Neural cell (in vitro differentiated cells): ENCODE data around the gene SLC36A3. TPM values are rescaled to one million over a fixed set of nuclear protein-coding genes. Genes with fewer than 3 reads are reported as not detected.

ENCODE experiments used
- H2AFZ ChIP-seq: fragments of 200-600, 300-800 bp; sonication (generic), shearing (Covaris generic); 2 replicates; pipeline ENCODE4 v1.6.0; 2014; ENCODE audit warnings: low read depth, mild to moderate bottlenecking, antibody characterized with exemption, low read length, moderate library complexity
- H3F3A ChIP-seq: fragments of 200-600 bp; shearing (Covaris generic); 2 replicates; pipeline ENCODE4 v1.6.1; 2016; ENCODE audit warnings: mild to moderate bottlenecking, moderate library complexity, mixed read lengths, antibody characterized with exemption, low read length; ENCODE audit not compliant: insufficient read depth, poor library complexity, severe bottlenecking
- H3K27ac ChIP-seq: fragments of 200-600, 300-800 bp; sonication (generic), shearing (Covaris generic); 2 replicates; pipeline ENCODE4 v1.5.1; 2014; ENCODE audit warnings: mild to moderate bottlenecking, low read length, moderate library complexity
- H3K27me3 ChIP-seq: fragments of 300-800, 200-600 bp; sonication (generic), shearing (Covaris generic); 2 replicates; pipeline ENCODE4 v1.6.0; 2014; ENCODE audit warnings: mild to moderate bottlenecking, low read depth, low read length, moderate library complexity; ENCODE audit not compliant: insufficient read depth
- H3K36me3 ChIP-seq: fragments of 300-800, 200-600 bp; sonication (generic), shearing (Covaris generic); 2 replicates; pipeline ENCODE4 v1.5.1; 2014; ENCODE audit warnings: mild to moderate bottlenecking, antibody characterized with exemption, low read length, moderate library complexity; ENCODE audit not compliant: insufficient read depth
- H3K4me2 ChIP-seq: fragments of 300-800, 200-600 bp; sonication (generic), shearing (Covaris generic); 2 replicates; pipeline ENCODE4 v1.6.0; 2014; ENCODE audit warnings: mild to moderate bottlenecking, low read length
- H3K4me3 ChIP-seq: fragments of 300-800, 200-600 bp; sonication (generic), shearing (Covaris generic); 2 replicates; pipeline ENCODE4 v1.5.1; 2014; ENCODE audit warnings: mild to moderate bottlenecking, low read length, moderate library complexity
- H3K79me2 ChIP-seq: fragments of 200-600 bp; shearing (Covaris generic); replicated peaks from 2 replicates; pipeline ENCODE4 v1.6.0; 2014; ENCODE audit warnings: mild to moderate bottlenecking, low read length, moderate library complexity; ENCODE audit not compliant: insufficient read depth
- H3K9ac ChIP-seq: fragments of 300-800, 200-600 bp; sonication (generic), shearing (Covaris generic); 2 replicates; pipeline ENCODE4 v1.6.1; 2016; ENCODE audit warnings: mild to moderate bottlenecking, low read length, mixed read lengths
- H3K9me2 ChIP-seq: fragments of 200-600 bp; shearing (Covaris generic); 2 replicates; pipeline ENCODE4 v1.6.1; 2016; ENCODE audit warnings: mild to moderate bottlenecking, low read length, mixed read lengths; ENCODE audit not compliant: insufficient read depth
- H3K9me3 ChIP-seq: fragments of 200-600, 300-800 bp; sonication (generic), shearing (Covaris generic); 2 replicates; pipeline ENCODE4 v1.6.1; 2016; ENCODE audit warnings: mild to moderate bottlenecking, mixed run types, low read length, moderate library complexity, mixed read lengths
- H4K20me1 ChIP-seq: fragments of 200-600 bp; shearing (Covaris generic); 2 replicates; pipeline ENCODE4 v1.6.1; 2016; ENCODE audit warnings: mild to moderate bottlenecking, mixed run types; ENCODE audit not compliant: insufficient read depth
- EP300 ChIP-seq: fragments of 450-650 bp; conservative IDR thresholded peaks from 2 replicates; pipeline ENCODE4 v1.6.1; 2014; ENCODE audit warnings: antibody characterized with exemption, mild to moderate bottlenecking, moderate library complexity; ENCODE audit not compliant: poor library complexity, severe bottlenecking
- EZH2 ChIP-seq: fragments of 200-600, 300-800 bp; shearing (Covaris generic), sonication (generic); IDR thresholded peaks from 2 replicates; pipeline ENCODE4 v1.6.1; 2014; ENCODE audit warnings: antibody characterized with exemption, low read length, borderline replicate concordance, mild to moderate bottlenecking; ENCODE audit not compliant: insufficient read depth, poor library complexity, severe bottlenecking
- MXI1 ChIP-seq: fragments of 450-650 bp; conservative IDR thresholded peaks from 2 replicates; pipeline ENCODE4 v1.6.1; 2014; ENCODE audit warnings: antibody characterized with exemption, mild to moderate bottlenecking; ENCODE audit not compliant: poor library complexity, severe bottlenecking
- POLR2AphosphoS5 ChIP-seq: IDR thresholded peaks from 2 replicates; pipeline ENCODE4 v1.6.1; 2012
- RAD21 ChIP-seq: fragments of 450-650 bp; conservative IDR thresholded peaks from 2 replicates; pipeline ENCODE4 v1.6.1; 2014; ENCODE audit warnings: antibody characterized with exemption, mild to moderate bottlenecking, moderate library complexity
- SMC3 ChIP-seq: fragments of 450-650 bp; conservative IDR thresholded peaks from 2 replicates; pipeline ENCODE4 v1.6.1; 2014; ENCODE audit warnings: antibody characterized with exemption, mild to moderate bottlenecking, moderate library complexity; ENCODE audit not compliant: poor library complexity
- TAF1 ChIP-seq: IDR thresholded peaks from 2 replicates; pipeline ENCODE4 v1.6.1; 2012; ENCODE audit warnings: low read depth
- polyA plus RNA-seq: library from polyadenylated mRNA; depleted of rRNA; stranded (reverse); fragments of >200 nt; gene quantifications from 2 replicates; pipeline ENCODE4 v1.2.3, GENCODE V29; 2014
- TF ChIP-seq, protein P1 (sequence below): IDR thresholded peaks from 2 replicates; pipeline ENCODE4 v1.6.1; 2012; ENCODE audit warnings: borderline replicate concordance
- TF ChIP-seq, protein P2 (sequence below): fragments of 450-650 bp; IDR thresholded peaks from 2 replicates; pipeline ENCODE4 v1.5.1; 2014; ENCODE audit warnings: antibody characterized with exemption, mild to moderate bottlenecking, moderate library complexity; ENCODE audit not compliant: poor library complexity, severe bottlenecking

Gene SLC36A3
- polyA plus RNA-seq, 1 donor from 2014 or later: not detected

DNA sequence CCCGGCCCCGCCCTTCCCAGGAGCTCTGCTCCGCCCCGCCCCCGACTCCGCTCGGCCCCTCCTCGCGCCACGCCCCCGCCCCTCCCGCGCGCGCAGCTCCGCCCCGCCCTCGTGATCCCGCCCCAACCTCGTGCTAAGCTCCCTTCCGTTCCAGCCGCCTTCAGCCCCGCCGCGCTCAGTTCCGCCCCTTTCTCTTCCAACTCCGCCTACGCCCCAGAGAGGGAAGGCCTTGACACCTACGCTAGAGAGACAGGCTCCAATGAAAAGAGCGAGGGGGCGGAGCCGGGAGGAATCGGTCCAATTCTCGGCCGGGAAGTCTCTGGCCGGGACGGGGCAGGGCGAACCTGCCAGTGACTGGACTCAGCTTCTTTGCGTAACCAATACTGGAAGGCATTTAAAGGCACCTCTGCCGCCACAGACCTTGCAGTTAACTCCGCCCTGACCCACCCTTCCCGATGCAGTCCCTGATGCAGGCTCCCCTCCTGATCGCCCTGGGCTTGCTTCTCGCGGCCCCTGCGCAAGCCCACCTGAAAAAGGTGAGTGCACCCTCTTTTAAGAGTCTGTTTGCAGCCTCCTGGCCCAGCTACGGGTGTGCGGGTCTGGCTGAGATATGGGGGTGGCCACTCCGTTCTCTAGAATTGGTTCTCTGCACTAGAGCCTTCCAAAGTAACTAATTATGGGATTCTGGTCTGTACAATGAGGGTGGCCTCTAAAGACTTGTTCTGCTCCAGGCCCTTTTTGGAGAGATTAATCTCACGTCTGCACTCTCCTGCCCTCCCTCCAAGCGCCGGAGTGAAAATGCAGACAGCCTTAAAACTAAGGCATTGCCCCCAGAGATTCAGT, 50.6 kb downstream of the SLC36A3 start, which contains the start of gene GM2A:
Gene GM2A (plus strand): TSS at position 424 of the 843 bp plus-strand sequence. CDS start 32 bp downstream, at position 456.
- H3F3A ChIP-seq: no peaks in the 10 kb centered on the region
- no peaks in the 10 kb centered on the region for H3K36me3 ChIP-seq
- no peaks in the 10 kb centered on the region for H3K9me2 ChIP-seq
- H3K79me2 ChIP-seq: no peaks in the 10 kb centered on the region
- TF ChIP-seq MXI1 (no peak), RAD21 (no peak), TAF1 (no peak), POLR2AphosphoS5 (no peak), EZH2 (no peak), SMC3 (no peak), EP300 (no peak)
- TF ChIP-seq, protein P1, sequence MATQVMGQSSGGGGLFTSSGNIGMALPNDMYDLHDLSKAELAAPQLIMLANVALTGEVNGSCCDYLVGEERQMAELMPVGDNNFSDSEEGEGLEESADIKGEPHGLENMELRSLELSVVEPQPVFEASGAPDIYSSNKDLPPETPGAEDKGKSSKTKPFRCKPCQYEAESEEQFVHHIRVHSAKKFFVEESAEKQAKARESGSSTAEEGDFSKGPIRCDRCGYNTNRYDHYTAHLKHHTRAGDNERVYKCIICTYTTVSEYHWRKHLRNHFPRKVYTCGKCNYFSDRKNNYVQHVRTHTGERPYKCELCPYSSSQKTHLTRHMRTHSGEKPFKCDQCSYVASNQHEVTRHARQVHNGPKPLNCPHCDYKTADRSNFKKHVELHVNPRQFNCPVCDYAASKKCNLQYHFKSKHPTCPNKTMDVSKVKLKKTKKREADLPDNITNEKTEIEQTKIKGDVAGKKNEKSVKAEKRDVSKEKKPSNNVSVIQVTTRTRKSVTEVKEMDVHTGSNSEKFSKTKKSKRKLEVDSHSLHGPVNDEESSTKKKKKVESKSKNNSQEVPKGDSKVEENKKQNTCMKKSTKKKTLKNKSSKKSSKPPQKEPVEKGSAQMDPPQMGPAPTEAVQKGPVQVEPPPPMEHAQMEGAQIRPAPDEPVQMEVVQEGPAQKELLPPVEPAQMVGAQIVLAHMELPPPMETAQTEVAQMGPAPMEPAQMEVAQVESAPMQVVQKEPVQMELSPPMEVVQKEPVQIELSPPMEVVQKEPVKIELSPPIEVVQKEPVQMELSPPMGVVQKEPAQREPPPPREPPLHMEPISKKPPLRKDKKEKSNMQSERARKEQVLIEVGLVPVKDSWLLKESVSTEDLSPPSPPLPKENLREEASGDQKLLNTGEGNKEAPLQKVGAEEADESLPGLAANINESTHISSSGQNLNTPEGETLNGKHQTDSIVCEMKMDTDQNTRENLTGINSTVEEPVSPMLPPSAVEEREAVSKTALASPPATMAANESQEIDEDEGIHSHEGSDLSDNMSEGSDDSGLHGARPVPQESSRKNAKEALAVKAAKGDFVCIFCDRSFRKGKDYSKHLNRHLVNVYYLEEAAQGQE: no peak
- TF ChIP-seq, protein P2, sequence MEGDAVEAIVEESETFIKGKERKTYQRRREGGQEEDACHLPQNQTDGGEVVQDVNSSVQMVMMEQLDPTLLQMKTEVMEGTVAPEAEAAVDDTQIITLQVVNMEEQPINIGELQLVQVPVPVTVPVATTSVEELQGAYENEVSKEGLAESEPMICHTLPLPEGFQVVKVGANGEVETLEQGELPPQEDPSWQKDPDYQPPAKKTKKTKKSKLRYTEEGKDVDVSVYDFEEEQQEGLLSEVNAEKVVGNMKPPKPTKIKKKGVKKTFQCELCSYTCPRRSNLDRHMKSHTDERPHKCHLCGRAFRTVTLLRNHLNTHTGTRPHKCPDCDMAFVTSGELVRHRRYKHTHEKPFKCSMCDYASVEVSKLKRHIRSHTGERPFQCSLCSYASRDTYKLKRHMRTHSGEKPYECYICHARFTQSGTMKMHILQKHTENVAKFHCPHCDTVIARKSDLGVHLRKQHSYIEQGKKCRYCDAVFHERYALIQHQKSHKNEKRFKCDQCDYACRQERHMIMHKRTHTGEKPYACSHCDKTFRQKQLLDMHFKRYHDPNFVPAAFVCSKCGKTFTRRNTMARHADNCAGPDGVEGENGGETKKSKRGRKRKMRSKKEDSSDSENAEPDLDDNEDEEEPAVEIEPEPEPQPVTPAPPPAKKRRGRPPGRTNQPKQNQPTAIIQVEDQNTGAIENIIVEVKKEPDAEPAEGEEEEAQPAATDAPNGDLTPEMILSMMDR: no peak
- H3K4me2 ChIP-seq: peak within 1 kb of the TSS; percentile 36
- peak within 1 kb of the TSS; percentile 75 for H3K4me3 ChIP-seq
- peak within 1 kb of the TSS; percentile 71 for H2AFZ ChIP-seq
- H3K9me3 ChIP-seq: no peaks in the 10 kb centered on the region
- H3K9ac ChIP-seq: peak within 1 kb of the TSS; percentile 56
- no peaks in the 10 kb centered on the region for H4K20me1 ChIP-seq
- H3K27ac ChIP-seq: no peak within 1 kb of the TSS
- H3K27me3 ChIP-seq: no peaks in the 10 kb centered on the region

DNA sequence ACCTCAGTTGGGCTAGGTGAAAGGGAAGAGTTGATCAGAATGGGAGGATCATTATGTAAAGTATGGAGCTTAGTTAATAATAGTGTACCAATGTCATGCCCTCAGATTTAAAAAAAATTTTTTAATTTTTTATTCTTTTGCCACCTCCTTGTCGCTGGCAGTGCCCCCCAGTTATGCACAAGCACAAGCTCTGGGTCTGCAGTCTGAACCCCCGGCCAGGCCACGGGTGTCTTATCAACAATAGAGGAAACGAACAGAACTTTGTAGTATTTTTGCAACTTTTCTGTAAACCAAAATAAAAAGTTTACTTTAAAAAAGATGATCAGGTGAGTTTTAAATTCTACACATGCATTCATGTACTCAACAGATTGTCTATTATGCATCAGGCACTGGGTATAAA, 51.9 kb downstream of the SLC36A3 start:
- H3K27me3 ChIP-seq: no peaks in the 10 kb centered on the region
- no peaks in the 10 kb centered on the region for H3K79me2 ChIP-seq
- H2AFZ ChIP-seq: no peak overlapping the region
- H4K20me1 ChIP-seq: no peaks in the 10 kb centered on the region
- TF ChIP-seq EP300 (no peak), RAD21 (no peak), EZH2 (no peak), MXI1 (no peak), POLR2AphosphoS5 (no peak), SMC3 (no peak), TAF1 (no peak)
- TF ChIP-seq, protein P2: no peak
- TF ChIP-seq, protein P1: no peak
- H3K9me2 ChIP-seq: no peaks in the 10 kb centered on the region
- H3K9ac ChIP-seq: no peak overlapping the region
- no peak overlapping the region for H3K27ac ChIP-seq
- H3K4me2 ChIP-seq: no peak overlapping the region
- H3K36me3 ChIP-seq: no peaks in the 10 kb centered on the region
- peak overlapping the region; percentile 75 for H3K4me3 ChIP-seq
- no peaks in the 10 kb centered on the region for H3F3A ChIP-seq
- no peaks in the 10 kb centered on the region for H3K9me3 ChIP-seq
